OCI-LY3 (cell line): ENCODE data around the gene CNTNAP2.

Experiments used
- CTCF ChIP-seq: fragments of 200-600, 300-600 bp; sonication (generic); IDR thresholded peaks from 2 replicates; pipeline ENCODE4 v1.5.1; 2014; ENCODE audit warnings: antibody characterized with exemption, low read length, low read depth
- EZH2phosphoT487 ChIP-seq: fragments of 200-600 bp; shearing (Covaris generic); IDR thresholded peaks from 2 replicates; pipeline ENCODE4 v1.6.1; 2018; ENCODE audit warnings: antibody characterized with exemption, mixed run types, low read depth

GRCh38 chr7:148058753-148059152, 1942.2 kb downstream of the CNTNAP2 start:
- no peak for TF ChIP-seq CTCF
- TF ChIP-seq EZH2phosphoT487, result no peak
